MV-4-11 (cell line): ENCODE data around the gene WNT9B.
A peak's percentile ranks its signal among the peaks of the same experiment; 100 is the strongest.

ENCODE experiments used
- DNase-seq: peaks from one replicate; lab custom pipeline; 2025; lab: John Stamatoyannopoulos, UW

The WNT9B gene

DNA sequence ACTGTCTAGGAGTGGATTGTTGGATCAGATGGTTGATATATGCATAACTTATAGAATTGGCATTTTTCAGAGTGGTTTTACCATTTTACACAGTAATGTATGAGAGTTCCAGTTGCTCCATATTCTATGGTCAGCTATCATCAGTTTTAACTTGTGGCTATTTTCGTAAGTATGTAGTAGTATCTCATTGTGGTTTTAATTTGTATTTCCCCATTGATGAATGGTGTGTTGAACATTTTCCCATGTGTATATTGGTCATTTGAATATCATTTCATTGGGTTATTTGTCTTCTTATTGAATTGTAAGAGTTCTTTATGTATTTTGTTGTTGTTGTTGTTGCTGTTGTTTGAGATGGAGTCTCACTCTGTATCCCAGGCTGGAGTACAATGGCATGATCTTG lies 6.2 kb downstream of the WNT9B start:
- no peak for DNase-seq

DNA sequence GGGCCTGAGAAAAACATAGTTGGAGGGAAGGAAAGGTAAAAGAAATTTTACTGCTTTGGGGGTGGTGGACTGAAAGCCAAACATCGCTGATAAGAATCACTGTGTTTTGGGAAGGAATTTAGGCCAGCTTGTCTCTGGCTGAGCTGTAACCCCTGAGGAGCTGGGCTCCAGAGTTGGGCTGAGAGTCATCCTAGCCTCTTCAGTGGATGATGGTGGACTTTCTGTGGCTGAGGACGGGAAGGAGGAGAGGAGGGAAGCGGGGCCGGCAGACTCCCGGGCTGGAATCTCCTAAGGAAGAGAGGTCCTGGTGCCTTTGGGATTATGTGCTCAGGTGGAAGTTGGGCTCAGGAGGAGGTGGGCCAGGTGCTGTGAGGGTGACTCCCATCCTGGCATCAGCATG lies 8.6 kb downstream of the WNT9B start:
- no peak for DNase-seq

DNA sequence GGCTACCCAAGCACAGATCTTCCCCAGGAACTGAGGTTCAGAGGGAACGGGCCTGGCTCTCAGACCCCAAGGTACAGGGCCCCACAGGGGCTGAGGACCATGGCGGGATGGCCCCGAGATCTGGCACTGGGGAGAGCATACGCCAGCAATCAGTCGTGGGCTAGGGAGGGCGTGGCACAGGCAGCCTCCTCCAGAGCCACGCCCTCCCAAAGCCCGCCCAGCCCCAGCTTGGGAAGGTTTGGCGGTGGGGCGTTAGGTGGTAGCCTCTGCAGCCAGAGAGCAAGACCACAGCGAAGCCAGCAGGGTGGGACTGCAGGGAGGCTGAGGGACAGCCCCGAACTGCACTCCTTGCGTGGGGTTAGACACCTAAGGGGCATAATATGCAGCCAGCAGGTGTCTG lies 11.6 kb downstream of the WNT9B start:
- DNase-seq, result no peak

DNA sequence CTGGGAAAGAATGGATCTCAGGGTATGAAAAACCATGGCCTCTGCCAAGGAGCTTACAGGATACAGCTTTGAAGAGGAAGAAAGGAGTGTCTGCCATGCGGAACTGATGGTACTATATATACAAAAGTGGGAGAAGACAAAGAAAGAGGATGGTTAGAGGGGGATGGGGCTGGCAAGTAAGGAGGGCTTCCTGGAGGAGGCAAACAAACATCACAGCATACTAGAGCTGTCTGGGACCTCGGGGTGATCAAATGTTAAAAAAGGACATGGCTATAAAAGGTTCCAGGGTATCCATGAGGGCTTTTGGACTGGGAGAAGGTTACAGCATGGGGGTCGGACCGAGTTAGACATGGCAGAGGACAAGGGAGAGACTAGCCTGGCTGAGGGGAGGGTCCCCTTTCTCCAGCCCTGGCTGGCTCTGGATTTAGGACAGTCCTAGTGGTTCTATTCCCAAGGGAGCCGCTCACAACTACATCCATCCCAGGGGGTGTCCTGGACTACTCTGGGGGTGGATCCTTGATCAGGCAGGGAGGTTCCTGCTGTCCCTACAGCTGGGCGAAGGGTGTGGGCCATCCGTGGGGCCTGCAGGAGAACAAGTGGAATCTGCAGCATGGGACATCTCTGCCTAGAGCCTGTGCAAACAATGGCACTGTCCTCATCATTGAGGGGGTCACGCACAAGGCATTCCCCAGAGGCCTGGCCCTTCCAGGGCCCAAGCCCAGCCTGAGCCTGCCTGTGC lies 12.2 kb downstream of the WNT9B start:
- no peak for DNase-seq

DNA sequence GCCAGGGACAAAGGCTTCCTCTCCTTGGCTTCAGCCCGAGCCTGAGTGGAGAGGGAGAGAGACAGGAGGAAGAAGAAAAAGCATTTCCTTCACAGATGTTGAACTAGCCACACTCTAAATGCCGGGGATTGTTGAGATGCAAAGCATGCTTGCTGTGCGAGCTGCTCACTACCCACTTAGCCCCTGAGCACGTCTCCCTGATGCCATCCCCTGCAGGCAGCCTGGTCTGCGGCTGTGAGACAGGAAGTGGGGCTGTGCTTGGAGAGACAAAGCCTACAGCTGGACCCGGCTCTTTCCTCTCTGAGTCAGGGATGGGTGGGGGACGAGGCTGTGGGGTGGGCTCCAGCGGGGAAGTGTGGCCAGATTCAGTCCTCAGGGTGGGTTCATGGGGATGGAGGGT lies 13.7 kb downstream of the WNT9B start:
- DNase-seq, result peak; percentile 3

DNA sequence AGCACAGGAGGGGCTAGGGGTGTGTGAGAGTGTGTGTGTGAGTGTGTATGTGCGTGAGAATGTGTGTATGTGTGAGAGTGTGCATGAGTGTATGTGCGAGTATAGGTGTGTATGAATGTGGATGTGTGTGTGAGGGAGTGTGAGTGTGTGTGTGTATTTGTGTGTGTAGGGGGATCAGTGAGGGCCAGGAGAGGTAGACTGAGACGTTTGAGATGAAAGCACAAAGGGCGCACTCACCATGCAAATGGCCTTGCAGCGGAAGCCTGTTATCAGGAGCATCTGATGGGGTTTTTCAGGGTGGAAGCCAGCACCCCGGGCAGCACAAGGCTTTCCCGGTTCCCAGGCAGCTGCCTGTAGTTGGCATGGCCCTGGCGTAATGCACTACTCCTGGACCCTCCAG lies 14.9 kb downstream of the WNT9B start:
- no peak for DNase-seq

DNA sequence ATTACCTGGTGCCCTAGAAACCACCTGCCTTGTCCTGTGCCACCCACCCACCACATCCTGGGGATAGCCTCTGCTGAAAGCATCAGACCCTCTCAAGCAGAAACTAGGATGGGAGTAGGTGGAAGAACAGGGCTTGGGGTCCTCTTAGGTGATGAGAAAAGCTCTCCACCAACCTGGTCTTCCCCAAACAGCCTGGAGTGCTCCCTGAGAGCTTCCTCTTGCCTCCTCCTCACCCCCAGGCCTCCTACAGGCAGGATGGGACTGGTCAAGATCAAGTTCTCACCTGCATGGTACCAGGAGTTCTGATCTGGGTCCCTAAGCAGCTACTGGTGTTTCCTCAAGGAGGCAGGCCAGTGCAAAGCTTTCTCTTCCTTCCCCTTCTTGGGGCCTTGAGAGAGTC lies 15.4 kb downstream of the WNT9B start:
- DNase-seq, result no peak

DNA sequence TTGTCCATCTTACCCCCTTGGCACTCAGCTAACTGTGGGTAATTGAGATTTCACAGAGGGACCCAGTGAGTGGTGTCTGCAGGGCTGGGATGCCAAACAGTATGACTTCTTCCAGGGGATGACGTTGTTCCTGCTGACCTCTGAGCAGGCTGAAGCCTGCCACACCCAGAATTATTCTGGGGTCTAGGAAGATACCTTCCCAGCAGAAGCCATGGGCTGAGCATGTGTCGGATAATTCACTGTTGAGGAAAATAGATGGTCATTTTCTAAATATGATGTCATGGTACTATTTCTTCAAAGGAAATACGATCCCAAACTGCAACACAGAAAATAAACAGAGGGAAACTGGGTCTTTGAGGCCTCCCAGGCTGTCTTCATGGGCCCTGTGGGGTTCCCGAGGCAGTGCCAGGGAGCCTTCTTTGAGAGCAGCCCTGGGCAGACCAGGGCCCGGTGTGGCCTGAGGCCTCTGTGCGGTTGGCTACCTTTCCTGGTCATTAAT lies 17.4 kb downstream of the WNT9B start:
- no peak for DNase-seq

DNA sequence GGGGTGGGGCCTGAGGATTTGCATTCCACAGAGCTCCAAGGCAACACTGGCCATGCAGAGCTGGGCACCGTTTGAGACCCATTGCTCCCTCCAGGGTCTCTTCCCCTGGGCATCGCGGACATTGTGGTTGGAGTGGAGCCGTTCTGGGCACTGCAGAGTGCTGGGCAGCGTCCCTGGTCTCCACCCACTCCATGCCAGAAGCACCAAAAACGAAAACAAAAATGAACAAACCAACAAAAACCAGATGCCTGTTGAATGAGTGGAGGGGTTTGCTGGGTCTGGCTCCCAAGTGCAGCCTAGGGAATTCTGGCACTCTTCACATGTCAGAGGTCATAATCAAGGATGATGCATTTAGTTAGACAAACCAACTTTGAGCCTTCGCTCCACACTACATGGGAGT lies 17.9 kb downstream of the WNT9B start:
- DNase-seq, result no peak

DNA sequence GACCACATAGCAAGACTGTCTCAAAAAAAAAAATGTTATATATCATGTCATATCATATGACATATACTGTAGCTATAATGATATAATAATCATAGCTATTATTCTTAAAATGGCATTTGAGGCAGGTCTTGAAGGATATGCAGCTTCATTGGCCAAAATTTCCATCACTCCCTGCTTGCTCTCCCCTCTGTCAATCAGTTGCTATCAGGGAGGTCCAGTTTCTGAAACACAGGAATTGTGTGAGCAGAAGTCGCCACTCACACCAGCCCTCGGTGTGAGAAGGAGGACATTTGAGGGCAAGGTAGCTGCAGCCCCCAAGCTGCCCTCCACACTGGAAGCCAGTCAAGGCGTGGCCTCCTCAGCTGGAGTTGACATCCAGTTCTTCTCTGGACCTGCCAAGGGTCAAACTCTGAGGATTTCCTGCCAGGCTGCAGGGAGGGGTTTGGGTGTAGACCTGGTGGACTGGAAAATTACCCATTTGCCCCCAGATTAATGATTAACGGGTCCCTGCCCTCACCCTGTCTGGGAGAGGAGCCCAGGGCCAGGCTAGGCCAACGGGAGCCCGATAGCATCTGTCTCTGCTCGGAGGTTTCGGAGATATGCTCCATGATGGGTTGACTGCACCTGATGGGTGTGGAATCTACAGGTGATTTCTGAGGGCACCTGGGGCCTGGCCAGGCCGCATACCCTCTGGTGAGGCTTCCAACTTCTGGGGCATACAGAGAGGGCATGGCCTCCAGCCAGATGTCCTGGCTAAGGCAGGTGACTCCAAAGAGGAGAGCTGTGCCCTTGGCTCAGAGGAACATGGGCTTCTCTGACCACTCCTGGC lies 18.8 kb downstream of the WNT9B start:
- DNase-seq, result no peak

DNA sequence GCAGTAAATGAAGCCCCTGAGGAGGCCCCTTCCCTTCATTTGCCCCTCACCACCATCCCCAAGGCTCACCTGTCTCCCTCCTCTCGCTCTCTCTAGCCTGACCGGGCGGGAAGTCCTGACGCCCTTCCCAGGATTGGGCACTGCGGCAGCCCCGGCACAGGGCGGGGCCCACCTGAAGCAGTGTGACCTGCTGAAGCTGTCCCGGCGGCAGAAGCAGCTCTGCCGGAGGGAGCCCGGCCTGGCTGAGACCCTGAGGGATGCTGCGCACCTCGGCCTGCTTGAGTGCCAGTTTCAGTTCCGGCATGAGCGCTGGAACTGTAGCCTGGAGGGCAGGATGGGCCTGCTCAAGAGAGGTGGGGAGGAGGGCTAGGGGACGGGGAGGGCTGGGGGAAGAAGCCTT lies 21.0 kb downstream of the WNT9B start:
- no peak for DNase-seq

DNA sequence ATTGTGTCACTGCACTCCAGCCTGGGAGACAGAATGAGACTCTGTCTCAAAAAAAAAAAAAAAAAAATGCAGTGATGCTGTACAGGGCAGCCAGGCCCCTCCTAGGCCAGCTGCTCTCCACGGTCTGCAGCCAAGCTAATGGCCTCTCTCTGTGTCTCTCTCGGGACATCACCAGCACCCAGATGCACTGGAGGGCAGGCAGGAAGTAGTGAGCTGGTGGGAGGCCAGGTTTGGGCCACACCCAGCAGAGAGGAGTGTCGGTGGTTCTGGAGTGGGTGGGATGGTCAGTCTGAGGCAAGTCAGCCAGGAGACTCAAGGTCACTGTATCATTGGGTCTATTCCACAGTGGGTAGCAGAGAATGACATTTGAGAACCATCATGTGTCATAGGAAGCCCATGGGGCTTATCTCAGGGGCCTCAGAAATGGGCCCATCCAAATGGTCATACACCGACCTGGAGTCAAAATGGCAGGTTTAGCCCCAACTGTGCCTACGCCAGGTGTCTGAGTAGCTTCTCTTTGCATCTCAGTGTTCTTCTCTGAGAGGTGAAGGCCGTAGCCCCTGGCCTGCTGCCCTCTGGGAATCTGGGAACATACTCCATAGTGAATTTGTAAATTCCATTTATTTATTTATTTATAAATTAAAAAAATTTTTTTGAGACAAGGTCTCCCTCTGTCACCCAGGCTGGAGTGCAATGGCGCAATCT lies 22.7 kb downstream of the WNT9B start:
- DNase-seq, result no peak

DNA sequence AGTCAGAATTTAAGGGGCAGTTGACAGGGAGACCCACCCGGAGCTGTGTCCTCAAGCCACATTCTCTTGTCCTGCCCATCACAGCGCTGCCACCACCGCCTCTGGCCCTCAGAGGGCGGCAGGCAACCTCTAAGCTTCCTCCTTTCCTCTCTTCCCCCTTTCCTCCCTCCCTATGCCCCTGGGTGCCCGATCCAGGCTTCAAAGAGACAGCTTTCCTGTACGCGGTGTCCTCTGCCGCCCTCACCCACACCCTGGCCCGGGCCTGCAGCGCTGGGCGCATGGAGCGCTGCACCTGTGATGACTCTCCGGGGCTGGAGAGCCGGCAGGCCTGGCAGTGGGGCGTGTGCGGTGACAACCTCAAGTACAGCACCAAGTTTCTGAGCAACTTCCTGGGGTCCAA lies 23.5 kb downstream of the WNT9B start:
- DNase-seq, result peak; percentile 6

DNA sequence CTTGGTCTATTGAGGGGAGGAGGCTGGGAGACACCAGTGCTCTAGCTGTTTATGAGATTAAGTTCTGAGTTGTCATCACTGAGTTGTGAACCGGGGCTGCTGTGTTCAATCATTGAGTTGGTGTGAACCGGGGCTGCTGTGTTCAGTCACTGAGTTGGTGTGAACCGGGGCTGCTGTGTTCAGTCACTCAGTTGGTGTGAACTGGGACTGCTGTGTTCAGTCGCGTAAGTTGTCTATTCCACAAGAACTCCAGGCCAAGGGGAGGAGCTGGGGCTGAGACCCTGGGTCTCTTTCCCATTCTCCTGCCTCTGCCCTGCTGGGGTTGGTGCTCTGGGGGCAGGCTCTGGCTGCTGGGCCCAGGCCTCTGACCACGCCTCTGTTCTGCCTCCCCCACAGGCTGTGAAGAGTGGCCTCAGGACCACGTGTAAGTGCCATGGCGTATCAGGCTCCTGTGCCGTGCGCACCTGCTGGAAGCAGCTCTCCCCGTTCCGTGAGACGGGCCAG lies 24.5 kb downstream of the WNT9B start:
- no peak for DNase-seq

DNA sequence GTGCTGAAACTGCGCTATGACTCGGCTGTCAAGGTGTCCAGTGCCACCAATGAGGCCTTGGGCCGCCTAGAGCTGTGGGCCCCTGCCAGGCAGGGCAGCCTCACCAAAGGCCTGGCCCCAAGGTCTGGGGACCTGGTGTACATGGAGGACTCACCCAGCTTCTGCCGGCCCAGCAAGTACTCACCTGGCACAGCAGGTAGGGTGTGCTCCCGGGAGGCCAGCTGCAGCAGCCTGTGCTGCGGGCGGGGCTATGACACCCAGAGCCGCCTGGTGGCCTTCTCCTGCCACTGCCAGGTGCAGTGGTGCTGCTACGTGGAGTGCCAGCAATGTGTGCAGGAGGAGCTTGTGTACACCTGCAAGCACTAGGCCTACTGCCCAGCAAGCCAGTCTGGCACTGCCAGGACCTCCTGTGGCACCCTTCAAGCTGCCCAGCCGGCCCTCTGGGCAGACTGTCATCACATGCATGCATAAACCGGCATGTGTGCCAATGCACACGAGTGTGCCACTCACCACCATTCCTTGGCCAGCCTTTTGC lies 25.0 kb downstream of the WNT9B start:
- no peak for DNase-seq

DNA sequence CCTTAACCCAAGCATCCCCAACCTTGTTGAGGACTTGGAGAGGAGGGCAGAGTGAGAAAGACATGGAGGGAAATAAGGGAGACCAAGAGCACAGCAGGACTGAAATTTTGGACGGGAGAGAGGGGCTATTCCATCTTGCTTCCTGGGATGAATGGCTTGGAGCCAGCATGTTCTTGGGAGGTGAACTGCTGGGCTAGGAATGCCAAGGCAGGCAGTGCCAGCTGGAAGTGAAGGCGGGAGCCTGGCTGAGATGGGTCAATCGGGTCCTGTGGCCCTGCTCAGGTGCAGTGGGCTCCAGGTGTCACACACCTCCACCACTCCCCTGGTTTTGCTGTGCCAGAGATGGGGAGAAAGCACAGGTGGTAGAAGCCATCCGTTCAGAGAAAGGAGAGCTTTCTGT lies 25.5 kb downstream of the WNT9B start:
- no peak for DNase-seq

DNA sequence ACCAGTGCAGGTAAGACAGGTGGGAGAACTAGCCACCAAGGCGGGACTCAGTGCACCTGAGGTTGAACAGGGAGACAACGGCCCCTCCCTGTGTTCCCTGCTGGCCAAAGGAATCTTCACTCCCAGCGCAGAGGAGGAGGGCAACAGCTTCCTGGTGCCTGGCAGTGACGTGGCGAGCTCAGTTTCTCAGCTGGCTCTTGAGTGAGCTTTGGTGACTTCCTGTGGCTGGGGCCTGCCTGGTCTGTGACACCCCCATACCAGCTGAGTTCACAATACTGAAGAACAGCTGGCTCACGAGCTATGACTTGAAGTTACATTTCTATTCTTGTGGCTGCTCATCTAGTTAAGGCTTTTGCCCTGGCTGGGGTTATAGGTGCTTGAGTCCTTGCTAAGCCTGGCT lies 26.1 kb downstream of the WNT9B start:
- DNase-seq, result no peak

DNA sequence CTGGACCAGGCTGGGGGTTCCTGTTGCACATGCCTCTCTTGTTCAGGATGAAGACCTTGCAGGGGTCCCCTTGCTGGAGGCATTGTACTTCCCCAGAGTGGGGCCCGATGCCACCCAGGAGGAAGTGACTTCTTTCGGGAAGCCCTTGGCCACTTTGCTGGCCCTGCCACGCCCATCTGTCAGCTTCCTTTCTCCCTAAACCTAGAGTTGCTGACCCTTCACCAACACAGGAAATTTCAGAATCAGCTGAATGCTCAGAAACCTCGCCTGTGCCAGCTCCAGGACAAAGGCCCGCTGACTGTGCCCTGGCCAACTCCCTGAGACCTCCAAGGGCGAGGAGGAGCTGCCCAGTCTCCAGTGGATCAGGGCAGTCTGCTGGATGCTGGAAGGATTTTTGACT lies 26.7 kb downstream of the WNT9B start:
- peak; percentile 3 for DNase-seq

DNA sequence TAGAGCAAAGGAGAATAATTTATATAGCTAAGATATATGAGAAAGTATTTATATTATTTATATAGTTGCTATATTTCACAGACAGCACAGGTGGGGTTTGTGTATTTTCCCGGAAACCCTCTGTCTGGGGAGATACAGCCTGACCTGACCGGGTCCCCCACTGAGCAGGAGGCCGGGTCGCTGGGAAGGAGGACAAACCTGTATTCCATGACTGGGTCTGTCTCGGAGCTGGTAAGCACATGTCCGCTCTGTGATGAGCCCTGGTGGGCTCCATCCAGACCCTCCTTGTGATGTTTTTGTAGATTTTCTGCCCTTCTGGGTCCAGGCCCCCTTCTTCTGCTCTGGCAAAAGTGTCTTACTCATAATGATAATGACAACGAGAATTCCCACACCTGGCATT lies 27.7 kb downstream of the WNT9B start:
- DNase-seq, result no peak

DNA sequence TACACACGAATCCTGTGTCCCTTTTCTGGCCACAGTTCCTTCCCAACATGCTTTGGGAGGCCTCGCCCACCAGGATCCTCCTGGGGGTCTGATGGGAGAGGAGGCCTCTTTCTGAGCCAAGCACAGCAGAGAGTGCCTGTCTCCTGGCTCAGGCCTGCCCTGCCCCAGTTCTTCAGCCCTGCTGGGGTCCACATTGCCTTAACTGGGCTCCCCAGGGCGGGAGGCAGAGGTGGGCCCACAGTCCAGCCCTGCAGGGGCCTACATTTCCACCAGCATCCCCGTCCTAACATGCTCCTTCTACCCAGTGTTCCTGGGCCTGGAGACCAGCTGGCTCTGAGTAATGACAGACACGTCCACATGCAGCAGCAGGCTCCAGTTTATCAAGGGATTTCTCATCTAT lies 29.6 kb downstream of the WNT9B start:
- DNase-seq, result no peak

DNA sequence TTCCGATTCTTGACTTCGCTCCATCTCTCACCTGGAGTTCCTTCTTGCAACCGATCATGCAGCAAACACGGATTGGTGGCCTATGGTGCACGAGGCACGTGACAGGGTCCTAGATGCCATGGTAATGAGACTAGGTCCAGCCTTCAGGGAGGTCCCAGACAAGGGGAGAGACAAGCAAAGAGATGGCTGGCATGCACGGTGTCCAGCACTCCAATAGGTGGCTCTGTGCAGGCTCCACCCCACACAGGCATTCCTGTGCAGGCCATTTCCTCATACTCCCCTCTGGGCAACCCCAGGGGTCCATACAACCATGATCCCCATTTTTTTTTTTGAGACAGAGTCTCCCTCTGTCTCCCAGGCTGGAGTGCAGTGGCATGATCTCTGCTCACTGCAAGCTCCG lies 31.3 kb downstream of the WNT9B start:
- no peak for DNase-seq

DNA sequence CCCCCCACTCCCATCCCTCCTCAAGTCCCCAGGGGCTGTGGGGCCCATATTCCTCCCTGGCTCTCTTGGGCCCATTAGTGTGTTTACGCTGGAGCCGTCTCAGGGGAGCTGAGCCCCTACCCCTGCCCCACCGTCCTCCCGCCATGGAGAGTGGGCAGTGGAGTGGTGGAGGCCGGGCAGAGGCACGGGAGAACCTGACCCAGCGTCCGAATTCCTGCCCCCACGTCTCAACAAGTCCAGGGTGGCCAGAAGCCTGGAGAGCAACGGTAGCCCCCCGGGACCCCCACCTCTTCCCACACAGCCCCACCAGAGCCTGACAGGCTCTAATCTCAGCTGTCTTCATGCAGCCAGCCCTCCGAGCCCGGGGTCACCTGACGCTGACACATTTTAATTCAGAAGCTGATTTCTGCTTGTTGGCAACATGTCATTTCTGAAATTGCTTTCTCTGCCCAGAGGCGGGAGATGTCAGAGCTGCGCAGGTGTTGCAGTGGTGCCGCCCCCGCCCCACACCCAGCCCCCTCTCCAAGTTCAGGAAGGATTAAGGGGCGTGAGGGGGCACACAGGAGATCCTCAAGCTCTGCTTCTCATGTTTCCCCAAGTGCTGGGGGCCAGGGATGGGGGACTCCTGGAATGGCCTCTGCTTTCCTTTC lies 32.6 kb downstream of the WNT9B start:
- DNase-seq, result no peak
